Stimulated activated CD4-positive, alpha-beta T cell treated with anti-CD3 and anti-CD28 coated beads, Interleukin-1b, Interleukin-23, amount 100 ng/mL, for 24 hours (primary cell): ENCODE data around the gene YPEL4.
A peak's percentile ranks its signal among the peaks of the same experiment; 100 is the strongest.

Source experiments
- DNase-seq, 4 experiments: peaks; one replicate each; pipeline ENCODE4 v3.0.0-alpha.2; 2020; ENCODE audit warnings: low read depth in 4 of 4, low spot score in 1 of 4

YPEL4 gene

GRCh38 chr11:57651408-57651807, 1.7 kb upstream of the YPEL4 start:
- DNase-seq = no peak

GRCh38 chr11:57650739-57651090, 1.0 kb upstream of the YPEL4 start:
- DNase-seq = no peak

- DNase-seq = no peak
Observed at GRCh38 chr11:57648801-57649735, 644 bp downstream of the YPEL4 start.

- DNase-seq = no peak
Observed at GRCh38 chr11:57647960-57648800, 1.5 kb downstream of the YPEL4 start.

- no peak for DNase-seq
Observed at GRCh38 chr11:57647372-57647771, 2.3 kb downstream of the YPEL4 start.

- DNase-seq = no peak
Observed at GRCh38 chr11:57646799-57647303, 2.9 kb downstream of the YPEL4 start.

- no peak for DNase-seq
Observed at GRCh38 chr11:57646194-57646798, 3.4 kb downstream of the YPEL4 start.

GRCh38 chr11:57645689-57646085, 4.0 kb downstream of the YPEL4 start:
- DNase-seq = no peak

- DNase-seq = peak; percentile 73 to 91 (median 80)
Observed at GRCh38 chr11:57644748-57645688, 4.7 kb downstream of the YPEL4 start.

- no peak for DNase-seq
Observed at GRCh38 chr11:57643802-57644201, 5.9 kb downstream of the YPEL4 start.

- DNase-seq = no peak
Observed at GRCh38 chr11:57641011-57641807, 8.5 kb downstream of the YPEL4 start.

- DNase-seq = no peak
Observed at GRCh38 chr11:57640068-57640800, 9.5 kb downstream of the YPEL4 start.

- no peak for DNase-seq
Observed at GRCh38 chr11:57639321-57640067, 10.2 kb downstream of the YPEL4 start.

- no peak for DNase-seq
Observed at GRCh38 chr11:57638811-57639320, 10.8 kb downstream of the YPEL4 start.

GRCh38 chr11:57638005-57638781, 11.5 kb downstream of the YPEL4 start:
- no peak for DNase-seq

- DNase-seq = no peak
Observed at GRCh38 chr11:57637626-57638004, 12.1 kb downstream of the YPEL4 start.

- no peak for DNase-seq
Observed at GRCh38 chr11:57635246-57635645, 14.5 kb downstream of the YPEL4 start.
